Measurements from ENCODE around the gene UST.

UST gene

DNA sequence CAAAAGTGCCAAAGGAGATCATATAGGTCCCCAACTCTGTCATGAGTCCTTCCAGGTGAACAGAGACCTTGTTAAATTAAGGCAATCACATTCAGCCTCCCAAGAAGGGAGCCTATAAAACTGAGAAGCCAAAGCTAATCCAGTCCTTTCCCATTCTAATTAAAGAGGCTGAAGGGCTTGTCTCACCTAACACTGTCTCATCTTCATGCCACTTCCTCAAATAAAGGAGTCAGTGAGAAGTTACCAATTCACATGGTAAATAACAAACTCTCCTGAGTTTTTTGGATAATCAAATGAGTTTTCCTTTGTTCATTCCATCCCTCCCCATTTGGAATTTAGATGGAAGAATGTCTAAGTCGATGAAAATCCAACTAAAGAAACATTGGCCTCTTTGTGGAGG lies 242.8 kb downstream of the UST start:
- ChIA-PET POLR2A (no interaction called here), CTCF (interaction anchor here (1.1 to 1.4 kb wide), 2 partner anchors 9 to 16 kb away, joined by 3 read pairs; no protein-coding TSS in a partner anchor)
- DNase-seq (ENCODE audit: extremely low spot score), result no peak
- TF ChIP-seq, protein P1, sequence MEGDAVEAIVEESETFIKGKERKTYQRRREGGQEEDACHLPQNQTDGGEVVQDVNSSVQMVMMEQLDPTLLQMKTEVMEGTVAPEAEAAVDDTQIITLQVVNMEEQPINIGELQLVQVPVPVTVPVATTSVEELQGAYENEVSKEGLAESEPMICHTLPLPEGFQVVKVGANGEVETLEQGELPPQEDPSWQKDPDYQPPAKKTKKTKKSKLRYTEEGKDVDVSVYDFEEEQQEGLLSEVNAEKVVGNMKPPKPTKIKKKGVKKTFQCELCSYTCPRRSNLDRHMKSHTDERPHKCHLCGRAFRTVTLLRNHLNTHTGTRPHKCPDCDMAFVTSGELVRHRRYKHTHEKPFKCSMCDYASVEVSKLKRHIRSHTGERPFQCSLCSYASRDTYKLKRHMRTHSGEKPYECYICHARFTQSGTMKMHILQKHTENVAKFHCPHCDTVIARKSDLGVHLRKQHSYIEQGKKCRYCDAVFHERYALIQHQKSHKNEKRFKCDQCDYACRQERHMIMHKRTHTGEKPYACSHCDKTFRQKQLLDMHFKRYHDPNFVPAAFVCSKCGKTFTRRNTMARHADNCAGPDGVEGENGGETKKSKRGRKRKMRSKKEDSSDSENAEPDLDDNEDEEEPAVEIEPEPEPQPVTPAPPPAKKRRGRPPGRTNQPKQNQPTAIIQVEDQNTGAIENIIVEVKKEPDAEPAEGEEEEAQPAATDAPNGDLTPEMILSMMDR (IDR thresholded peaks at IDR 0.05; ENCODE audit: control extremely low read depth, extremely low read depth, low read depth, missing control alignments), result no peak

DNA sequence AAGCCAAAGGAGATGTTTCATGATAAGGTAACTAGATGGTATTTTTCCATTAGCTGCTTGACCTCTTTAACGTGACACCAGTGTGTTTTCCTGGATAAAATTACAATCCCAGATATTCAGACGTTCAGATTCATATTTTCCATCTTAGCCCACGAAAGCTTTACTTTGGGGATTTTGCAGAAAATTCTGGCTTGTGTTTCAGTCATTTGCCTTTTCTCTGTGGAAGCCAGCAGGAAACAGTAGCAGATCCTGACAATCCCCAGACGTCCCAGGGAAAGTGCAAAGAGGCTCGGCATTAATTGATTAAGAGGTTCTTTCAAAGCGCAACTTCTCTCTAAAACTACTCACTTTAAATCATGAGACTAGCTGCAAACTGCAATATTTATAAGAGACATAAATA lies 243.6 kb downstream of the UST start:
- DNase-seq (ENCODE audit: extremely low spot score), result no peak
- ChIA-PET POLR2A (no interaction called here), CTCF (no interaction called here)
- TF ChIP-seq, protein P1 (IDR thresholded peaks at IDR 0.05; ENCODE audit: control extremely low read depth, extremely low read depth, low read depth, missing control alignments), result no peak

DNA sequence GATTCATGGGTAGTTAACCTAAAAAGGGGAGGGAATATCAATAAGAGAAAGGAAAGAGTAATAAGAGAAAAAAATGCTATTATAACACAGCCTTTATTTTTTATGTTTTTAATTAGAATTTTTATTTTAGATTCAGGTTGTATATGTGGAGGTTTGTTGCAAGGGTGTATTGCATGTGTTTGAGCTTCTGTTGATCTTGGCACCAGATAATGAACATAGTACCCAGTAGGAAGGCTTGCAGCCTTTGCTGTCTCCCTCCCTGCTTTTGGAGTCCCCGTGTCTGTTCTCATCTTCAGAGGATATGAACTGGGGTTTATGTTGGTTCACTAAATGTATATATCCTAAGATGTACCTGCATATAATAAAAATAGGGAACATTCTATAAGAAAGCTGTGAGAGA lies 250.0 kb downstream of the UST start:
- ChIA-PET POLR2A (interaction anchor here (0.5 kb wide), 1 partner anchor 352 kb away, joined by 3 read pairs; no protein-coding TSS in a partner anchor), CTCF (interaction anchor here (1.1 to 1.6 kb wide), 4 partner anchors 10 to 419 kb away, joined by 4 to 5 read pairs (median 4); no protein-coding TSS in a partner anchor)
- TF ChIP-seq, protein P1 (IDR thresholded peaks at IDR 0.05; ENCODE audit: control extremely low read depth, extremely low read depth, low read depth, missing control alignments), result no peak
- no peak for DNase-seq (ENCODE audit: extremely low spot score)

DNA sequence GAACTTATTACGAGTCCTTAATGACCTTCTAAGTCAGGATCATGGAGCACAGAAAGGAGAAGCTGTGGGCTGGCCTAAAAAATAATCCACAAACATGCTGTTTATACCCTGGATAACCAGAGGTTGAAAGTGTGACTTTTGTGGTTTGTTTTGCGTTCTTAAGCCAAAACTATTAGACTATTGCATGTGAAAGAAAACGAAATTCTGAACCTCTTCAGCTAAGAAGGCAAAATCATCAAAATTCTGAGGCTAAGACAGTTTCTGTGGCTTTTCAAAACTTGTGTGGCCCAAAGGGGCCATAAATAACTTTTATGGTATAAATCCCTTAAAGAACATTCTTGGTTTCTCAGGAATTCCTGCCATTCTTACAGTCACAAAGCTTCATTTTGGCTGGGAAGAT lies 251.0 kb downstream of the UST start:
- ChIA-PET CTCF (interaction anchor here (1.0 to 1.6 kb wide), 5 partner anchors 9 to 420 kb away, joined by 3 to 5 read pairs (median 4); no protein-coding TSS in a partner anchor), POLR2A (no interaction called here)
- TF ChIP-seq, protein P1 (IDR thresholded peaks at IDR 0.05; ENCODE audit: control extremely low read depth, extremely low read depth, low read depth, missing control alignments), result no peak
- no peak for DNase-seq (ENCODE audit: extremely low spot score)

DNA sequence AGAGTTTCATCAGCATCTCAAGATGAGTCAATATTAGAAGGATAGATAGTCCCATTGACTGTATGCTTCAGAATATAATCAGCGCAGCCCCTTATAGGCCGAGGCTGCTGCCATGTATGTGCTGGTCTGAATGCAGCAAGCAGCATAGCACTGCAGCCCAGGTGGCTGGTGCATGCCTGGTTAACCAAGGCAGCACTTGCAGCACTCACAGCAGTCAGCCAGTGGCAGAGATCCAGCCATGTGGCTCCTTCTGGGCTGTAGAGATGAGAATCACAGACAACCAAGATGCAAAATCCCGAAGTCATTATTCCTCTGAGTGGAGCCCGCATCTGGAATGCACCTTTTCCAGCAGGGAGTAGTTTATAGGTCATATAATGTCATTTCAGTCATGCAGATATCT lies 251.9 kb downstream of the UST start:
- ChIA-PET POLR2A (no interaction called here), CTCF (interaction anchor here (1.3 kb wide), 1 partner anchor 10 kb away, joined by 3 read pairs; no protein-coding TSS in a partner anchor)
- DNase-seq (ENCODE audit: extremely low spot score), result no peak
- TF ChIP-seq, protein P1 (IDR thresholded peaks at IDR 0.05; ENCODE audit: control extremely low read depth, extremely low read depth, low read depth, missing control alignments), result no peak

DNA sequence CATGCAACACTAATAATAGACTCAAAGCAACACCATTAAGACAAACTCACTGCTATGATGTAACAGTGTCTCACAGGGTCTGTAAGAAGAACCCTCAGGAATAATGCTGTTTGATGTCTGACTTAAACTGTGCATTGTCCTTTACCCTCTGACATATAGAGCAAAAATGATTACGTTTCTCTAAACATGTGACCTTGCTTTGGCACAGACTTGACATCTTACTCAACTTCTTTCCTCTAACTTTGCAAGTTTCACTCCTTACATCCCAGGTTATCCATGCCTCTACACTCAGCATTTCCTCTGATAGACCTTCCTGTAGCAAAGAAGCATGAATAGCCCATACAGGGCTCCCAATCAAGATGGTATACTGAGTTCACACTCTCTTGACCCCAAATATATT lies 252.7 kb downstream of the UST start:
- DNase-seq (ENCODE audit: extremely low spot score), result no peak
- POLR2A ChIA-PET, result interaction anchor here (0.6 kb wide), 1 partner anchor 466 kb away, joined by 3 read pairs; no protein-coding TSS in a partner anchor
- TF ChIP-seq, protein P1 (IDR thresholded peaks at IDR 0.05; ENCODE audit: control extremely low read depth, extremely low read depth, low read depth, missing control alignments), result no peak
- CTCF ChIA-PET, result no interaction called here

Measured in GM10248 (cell line).